IPS-15b (cell line): ENCODE results near the gene PLEKHD1.

Experiments
- H3K27me3 ChIP-seq: one replicate; pipeline ENCODE4 v1.6.1; 2013; ENCODE audit warnings: low read length; ENCODE audit not compliant: control insufficient read depth, insufficient read depth
- H3K36me3 ChIP-seq: one replicate; pipeline ENCODE4 v1.6.1; 2013; ENCODE audit warnings: low read length; ENCODE audit not compliant: control insufficient read depth, insufficient read depth
- H3K4me1 ChIP-seq: one replicate; pipeline ENCODE4 v1.6.1; 2013; ENCODE audit warnings: mild to moderate bottlenecking, low read length; ENCODE audit not compliant: control insufficient read depth, insufficient read depth
- H3K4me3 ChIP-seq: one replicate; pipeline ENCODE4 v1.5.1; 2013; ENCODE audit warnings: low read depth, low read length
- H3K9ac ChIP-seq: one replicate; pipeline ENCODE4 v1.6.1; 2013; ENCODE audit warnings: low read depth, mild to moderate bottlenecking, low read length
- H3K9me3 ChIP-seq: one replicate; pipeline ENCODE4 v1.6.1; 2013; ENCODE audit warnings: mild to moderate bottlenecking, low read length; ENCODE audit not compliant: control insufficient read depth, insufficient read depth

Gene PLEKHD1

GRCh38 chr14:69525896-69526295 is 41.4 kb downstream of the PLEKHD1 start:
- Histone ChIP-seq H3K27me3 (peaks cover 4% of the 10 kb centered on the region), H3K36me3 (no peaks in the 10 kb centered on the region), H3K9ac (no peak overlapping the region), H3K9me3 (no peaks in the 10 kb centered on the region), H3K4me1 (no peaks in the 10 kb centered on the region), H3K4me3 (no peak overlapping the region)

GRCh38 chr14:69527635-69528034 is 43.1 kb downstream of the PLEKHD1 start:
- Histone ChIP-seq H3K36me3 (no peaks in the 10 kb centered on the region), H3K9ac (no peak overlapping the region), H3K9me3 (no peaks in the 10 kb centered on the region), H3K4me3 (no peak overlapping the region), H3K27me3 (peaks cover 4% of the 10 kb centered on the region), H3K4me1 (no peaks in the 10 kb centered on the region)

- Histone ChIP-seq H3K36me3 (no peaks in the 10 kb centered on the region), H3K4me3 (no peak overlapping the region), H3K27me3 (peaks cover 4% of the 10 kb centered on the region), H3K9ac (no peak overlapping the region), H3K9me3 (no peaks in the 10 kb centered on the region), H3K4me1 (no peaks in the 10 kb centered on the region)
Measured at GRCh38 chr14:69528143-69528542, 43.6 kb downstream of the PLEKHD1 start.

- no peak overlapping the region for H3K9ac ChIP-seq
- peaks cover 4% of the 10 kb centered on the region for H3K27me3 ChIP-seq
Measured at GRCh38 chr14:69528930-69529329, 44.4 kb downstream of the PLEKHD1 start.

GRCh38 chr14:69529563-69529962 is 45.0 kb downstream of the PLEKHD1 start:
- Histone ChIP-seq H3K9ac (no peak overlapping the region), H3K27me3 (peaks cover 2% of the 10 kb centered on the region), H3K9me3 (no peaks in the 10 kb centered on the region), H3K4me3 (no peak overlapping the region), H3K4me1 (no peaks in the 10 kb centered on the region), H3K36me3 (no peaks in the 10 kb centered on the region)

More at GRCh38 chr14:69528930-69529329, 44.4 kb downstream of the PLEKHD1 start:
- H3K9me3 ChIP-seq: no peaks in the 10 kb centered on the region
- H3K36me3 ChIP-seq: no peaks in the 10 kb centered on the region
- H3K4me3 ChIP-seq: no peak overlapping the region
- no peaks in the 10 kb centered on the region for H3K4me1 ChIP-seq

GRCh38 chr14:69530095-69530494 is 45.6 kb downstream of the PLEKHD1 start:
- peaks cover 2% of the 10 kb centered on the region for H3K27me3 ChIP-seq
- no peak overlapping the region for H3K4me3 ChIP-seq
- H3K36me3 ChIP-seq: no peaks in the 10 kb centered on the region
- H3K4me1 ChIP-seq: no peaks in the 10 kb centered on the region
- no peak overlapping the region for H3K9ac ChIP-seq
- no peaks in the 10 kb centered on the region for H3K9me3 ChIP-seq

GRCh38 chr14:69531135-69531534 is 46.6 kb downstream of the PLEKHD1 start:
- no peak overlapping the region for H3K9ac ChIP-seq
- no peak overlapping the region for H3K4me3 ChIP-seq
- H3K36me3 ChIP-seq: no peaks in the 10 kb centered on the region
- H3K9me3 ChIP-seq: no peaks in the 10 kb centered on the region
- H3K4me1 ChIP-seq: peaks cover 2% of the 10 kb centered on the region
- peaks cover 2% of the 10 kb centered on the region for H3K27me3 ChIP-seq

- Histone ChIP-seq H3K27me3 (no peaks in the 10 kb centered on the region), H3K4me1 (peaks cover 2% of the 10 kb centered on the region), H3K4me3 (no peak overlapping the region), H3K9ac (no peak overlapping the region), H3K9me3 (no peaks in the 10 kb centered on the region), H3K36me3 (no peaks in the 10 kb centered on the region)
Measured at GRCh38 chr14:69532561-69533340, 48.2 kb downstream of the PLEKHD1 start.

- Histone ChIP-seq H3K36me3 (no peaks in the 10 kb centered on the region), H3K27me3 (no peaks in the 10 kb centered on the region), H3K9me3 (no peaks in the 10 kb centered on the region), H3K4me3 (no peak overlapping the region), H3K9ac (no peak overlapping the region), H3K4me1 (peaks cover 2% of the 10 kb centered on the region)
Measured at GRCh38 chr14:69535230-69535848, 50.8 kb downstream of the PLEKHD1 start.

GRCh38 chr14:69536971-69537370 is 52.4 kb downstream of the PLEKHD1 start:
- H3K9me3 ChIP-seq: no peaks in the 10 kb centered on the region
- no peak overlapping the region for H3K9ac ChIP-seq
- H3K27me3 ChIP-seq: no peaks in the 10 kb centered on the region
- no peak overlapping the region for H3K4me3 ChIP-seq
- H3K36me3 ChIP-seq: no peaks in the 10 kb centered on the region
- H3K4me1 ChIP-seq: peaks cover 2% of the 10 kb centered on the region

- Histone ChIP-seq H3K36me3 (no peaks in the 10 kb centered on the region), H3K27me3 (no peaks in the 10 kb centered on the region), H3K4me1 (peaks cover 2% of the 10 kb centered on the region), H3K4me3 (no peak overlapping the region), H3K9ac (no peak overlapping the region), H3K9me3 (no peaks in the 10 kb centered on the region)
Measured at GRCh38 chr14:69537900-69538299, 53.4 kb downstream of the PLEKHD1 start.

- H3K9ac ChIP-seq: no peak overlapping the region
- peaks cover 2% of the 10 kb centered on the region for H3K4me1 ChIP-seq
- H3K9me3 ChIP-seq: no peaks in the 10 kb centered on the region
- H3K4me3 ChIP-seq: no peak overlapping the region
- no peaks in the 10 kb centered on the region for H3K36me3 ChIP-seq
- H3K27me3 ChIP-seq: peaks cover 4% of the 10 kb centered on the region
Measured at GRCh38 chr14:69538766-69539165, 54.2 kb downstream of the PLEKHD1 start.
